GM06990 (cell line): ENCODE data around the gene IL18RAP.

Source experiments
- DNase-seq: peaks from one replicate; pipeline ENCODE4 v3.0.0-alpha.2; 2011; ENCODE audit not compliant: insufficient read length; ENCODE audit errors: extremely low read depth
- H3K27me3 ChIP-seq: replicated peaks from 2 replicates; pipeline ENCODE4 v1.6.0; 2011; ENCODE audit warnings: low read length; ENCODE audit not compliant: control insufficient read depth, insufficient read depth
- H3K36me3 ChIP-seq: 2 replicates; pipeline ENCODE4 v1.5.1; 2011; ENCODE audit warnings: low read length; ENCODE audit not compliant: control insufficient read depth, insufficient read depth
- H3K4me3 ChIP-seq: replicated peaks from 2 replicates; pipeline ENCODE4 v1.5.1; 2011; ENCODE audit warnings: low read depth, mild to moderate bottlenecking, control low read depth, low read length
- TF ChIP-seq, protein P1 (sequence below): IDR thresholded peaks from 2 replicates; pipeline ENCODE4 v1.5.1; 2011; ENCODE audit warnings: low read length, control low read depth, mild to moderate bottlenecking, inconsistent platforms; ENCODE audit not compliant: insufficient read depth, poor library complexity, severe bottlenecking

The IL18RAP gene

DNA sequence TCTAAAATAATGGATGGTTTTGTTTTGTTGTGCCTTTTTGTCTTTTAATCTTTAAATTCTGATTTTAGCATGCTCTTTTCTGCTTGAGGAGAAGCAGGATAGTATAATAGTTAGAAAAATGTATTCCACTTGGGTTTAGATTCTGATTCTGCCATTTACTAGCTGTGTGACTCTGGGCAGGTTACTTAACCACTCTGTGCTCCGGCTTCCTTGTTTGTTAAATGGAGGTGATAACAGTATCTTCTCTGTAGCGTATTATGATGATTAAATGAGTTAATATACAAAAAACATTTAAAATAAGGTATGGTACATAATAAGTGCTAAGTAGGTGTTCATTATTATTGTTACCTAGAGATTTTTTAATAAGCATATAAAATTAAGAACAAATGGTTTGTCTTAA is 26.9 kb upstream of the IL18RAP start:
- no peaks in the 10 kb centered on the region; the same call in 1 of the 2 replicates for H3K36me3 ChIP-seq
- H3K4me3 ChIP-seq, result no peak overlapping the region
- TF ChIP-seq, protein P1, sequence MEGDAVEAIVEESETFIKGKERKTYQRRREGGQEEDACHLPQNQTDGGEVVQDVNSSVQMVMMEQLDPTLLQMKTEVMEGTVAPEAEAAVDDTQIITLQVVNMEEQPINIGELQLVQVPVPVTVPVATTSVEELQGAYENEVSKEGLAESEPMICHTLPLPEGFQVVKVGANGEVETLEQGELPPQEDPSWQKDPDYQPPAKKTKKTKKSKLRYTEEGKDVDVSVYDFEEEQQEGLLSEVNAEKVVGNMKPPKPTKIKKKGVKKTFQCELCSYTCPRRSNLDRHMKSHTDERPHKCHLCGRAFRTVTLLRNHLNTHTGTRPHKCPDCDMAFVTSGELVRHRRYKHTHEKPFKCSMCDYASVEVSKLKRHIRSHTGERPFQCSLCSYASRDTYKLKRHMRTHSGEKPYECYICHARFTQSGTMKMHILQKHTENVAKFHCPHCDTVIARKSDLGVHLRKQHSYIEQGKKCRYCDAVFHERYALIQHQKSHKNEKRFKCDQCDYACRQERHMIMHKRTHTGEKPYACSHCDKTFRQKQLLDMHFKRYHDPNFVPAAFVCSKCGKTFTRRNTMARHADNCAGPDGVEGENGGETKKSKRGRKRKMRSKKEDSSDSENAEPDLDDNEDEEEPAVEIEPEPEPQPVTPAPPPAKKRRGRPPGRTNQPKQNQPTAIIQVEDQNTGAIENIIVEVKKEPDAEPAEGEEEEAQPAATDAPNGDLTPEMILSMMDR, result no peak
- no peaks in the 10 kb centered on the region for H3K27me3 ChIP-seq
- DNase-seq, result no peak

DNA sequence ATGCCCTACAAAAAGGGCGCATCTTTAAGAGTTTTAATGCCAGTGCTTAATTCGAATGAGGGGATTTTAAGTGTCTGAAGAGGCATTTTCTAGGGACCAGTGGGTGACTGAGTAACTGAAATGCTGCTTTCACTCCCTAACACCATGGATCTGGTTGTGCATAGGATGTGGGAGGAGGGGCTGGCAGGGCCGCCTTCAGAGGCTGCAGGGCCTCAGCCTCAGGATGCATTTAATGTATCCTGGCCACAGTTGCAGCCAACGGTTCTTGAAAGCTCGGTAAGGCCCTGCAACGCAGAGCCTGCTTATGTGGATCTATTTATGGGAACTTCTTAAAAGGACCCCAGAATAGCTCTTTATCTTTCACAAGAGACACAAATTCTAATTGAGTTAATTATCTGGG is 25.8 kb upstream of the IL18RAP start:
- TF ChIP-seq, protein P1, result no peak
- no peak overlapping the region for H3K4me3 ChIP-seq
- no peak for DNase-seq
- H3K27me3 ChIP-seq, result no peaks in the 10 kb centered on the region
- no peaks in the 10 kb centered on the region; the same call in 1 of the 2 replicates for H3K36me3 ChIP-seq

DNA sequence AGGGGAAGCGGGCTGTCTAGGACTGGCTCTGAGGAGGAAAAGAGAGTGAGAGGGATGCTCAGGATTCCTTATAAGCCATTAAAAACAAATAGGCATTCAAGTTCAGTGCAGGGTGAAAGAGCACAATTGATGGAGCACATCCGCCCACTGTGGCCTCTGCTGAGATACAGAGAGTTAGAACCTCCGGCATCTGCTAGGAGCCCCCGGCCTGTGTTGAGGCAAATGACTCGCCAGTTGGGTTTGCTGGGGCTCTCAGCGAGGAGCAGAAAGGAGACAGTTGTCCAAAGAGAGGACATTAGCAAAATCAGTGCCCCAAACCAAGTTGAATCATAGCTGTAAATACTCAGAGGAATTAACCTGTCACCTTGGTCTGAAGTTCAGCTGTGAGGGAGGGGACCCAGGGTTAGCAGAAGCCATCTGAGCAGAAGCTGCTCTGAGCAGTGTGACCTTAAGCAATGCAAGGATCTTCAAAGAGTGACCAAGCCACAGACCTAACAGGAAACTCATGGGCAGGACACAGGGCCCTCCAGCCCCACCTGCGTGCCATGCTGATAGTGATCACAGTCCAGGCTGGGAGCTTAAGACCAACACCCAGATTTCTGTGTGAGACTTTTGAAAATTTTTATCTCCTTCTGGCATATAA is 23.3 kb upstream of the IL18RAP start:
- no peak for DNase-seq
- H3K27me3 ChIP-seq, result no peaks in the 10 kb centered on the region
- H3K4me3 ChIP-seq, result no peak overlapping the region
- no peaks in the 10 kb centered on the region; the same call in 1 of the 2 replicates for H3K36me3 ChIP-seq
- TF ChIP-seq, protein P1, result no peak

DNA sequence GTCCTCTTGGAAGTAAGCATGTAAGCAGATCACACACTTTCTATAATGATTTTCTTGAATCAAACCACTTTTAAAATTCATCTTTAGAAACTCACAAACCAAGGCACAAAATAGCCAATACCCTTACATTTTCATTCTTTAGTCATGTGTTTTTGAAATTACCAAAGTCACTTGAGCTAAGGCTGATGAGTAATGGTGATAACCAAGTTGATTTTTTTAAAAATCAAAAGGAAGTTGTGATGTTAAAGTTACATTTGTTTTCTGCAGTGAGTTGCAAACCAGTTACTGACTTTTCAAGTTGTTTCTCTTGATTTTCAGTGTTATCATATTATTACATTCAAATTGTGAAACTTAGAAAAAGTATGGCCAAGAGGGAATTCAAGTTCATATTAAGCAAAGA is 21.5 kb upstream of the IL18RAP start:
- no peak overlapping the region for H3K4me3 ChIP-seq
- no peak for DNase-seq
- H3K27me3 ChIP-seq, result no peaks in the 10 kb centered on the region
- no peaks in the 10 kb centered on the region; the same call in 1 of the 2 replicates for H3K36me3 ChIP-seq
- TF ChIP-seq, protein P1, result no peak

DNA sequence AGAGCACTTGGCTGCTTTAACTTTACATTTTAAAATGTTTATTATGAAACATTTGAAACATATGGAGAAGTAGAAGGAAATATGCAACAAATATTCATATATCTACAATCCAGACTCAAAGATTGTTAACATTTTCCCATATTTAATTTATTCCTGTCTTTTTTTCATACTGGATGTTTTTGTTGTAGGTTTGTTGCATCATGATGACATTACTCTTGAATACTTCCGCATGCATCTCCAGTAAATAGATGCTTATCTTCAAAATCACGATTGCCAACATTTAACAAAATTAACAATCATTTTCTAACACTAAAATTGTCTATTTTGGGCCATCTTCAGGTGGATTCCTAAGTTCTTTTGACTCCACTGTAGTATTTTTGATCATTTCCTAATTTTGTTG is 21.1 kb upstream of the IL18RAP start:
- no peaks in the 10 kb centered on the region; the same call in 1 of the 2 replicates for H3K36me3 ChIP-seq
- H3K4me3 ChIP-seq, result no peak overlapping the region
- H3K27me3 ChIP-seq, result no peaks in the 10 kb centered on the region
- TF ChIP-seq, protein P1, result no peak
- no peak for DNase-seq

DNA sequence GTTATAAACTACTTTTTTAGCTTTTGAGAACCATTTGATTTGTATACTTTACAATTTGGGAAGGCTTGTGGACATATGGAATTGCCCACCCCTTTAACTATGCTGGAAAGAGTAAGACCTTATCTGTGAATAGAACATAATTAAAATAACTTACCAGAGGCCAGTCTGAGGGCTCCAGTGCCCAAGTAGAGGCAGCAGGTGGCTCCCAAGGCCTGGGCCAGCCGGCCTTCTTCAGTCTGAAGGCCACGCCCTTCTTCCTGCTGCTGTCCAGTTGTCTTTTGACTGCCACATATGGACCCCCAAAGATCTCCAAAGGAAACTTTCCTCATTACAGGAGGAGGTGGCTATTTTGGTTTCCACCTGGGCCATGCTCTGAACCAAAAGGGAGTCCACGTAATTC is 12.0 kb upstream of the IL18RAP start:
- H3K4me3 ChIP-seq, result no peak overlapping the region
- DNase-seq, result no peak
- H3K27me3 ChIP-seq, result no peaks in the 10 kb centered on the region
- no peaks in the 10 kb centered on the region for H3K36me3 ChIP-seq
- TF ChIP-seq, protein P1, result no peak
